HG03378 (cell line): Measurements from ENCODE around the gene FLG.
"Not testable (repeated sequence)": the region's sequence is repeated elsewhere in the genome, so short reads cannot be mapped to it uniquely, and the experiment has no call there.

Experiments used
- ATAC-seq: cut with Tn5 transposase; IDR thresholded peaks from one replicate; pipeline ENCODE4 v1.9.1; 2021; ENCODE audit warnings: mild to moderate bottlenecking, moderate library complexity; ENCODE audit not compliant: unreplicated experiment

The FLG gene

GRCh38 chr1:152303139-152303872, 21.7 kb downstream of the FLG start:
- ATAC-seq = not testable (repeated sequence)

DNA sequence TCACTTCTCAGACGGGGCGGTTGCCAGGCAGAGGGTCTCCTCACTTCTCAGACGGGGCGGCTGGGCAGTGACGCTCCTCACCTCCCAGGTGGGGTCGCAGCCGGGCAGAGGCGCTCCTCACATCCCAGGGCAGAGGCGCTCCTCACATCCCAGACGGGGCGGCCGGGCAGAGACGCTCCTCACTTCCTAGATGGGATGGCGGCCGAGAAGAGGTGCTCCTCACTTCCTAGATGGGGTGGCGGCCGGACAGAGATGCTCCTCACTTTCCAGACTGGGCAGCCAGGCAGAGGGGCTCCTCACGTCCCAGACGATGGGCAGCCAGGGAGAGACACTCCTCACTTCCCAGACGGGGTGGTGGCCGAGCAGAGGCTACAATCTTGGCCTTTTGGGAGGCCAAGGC, 68.6 kb downstream of the FLG start:
- not testable (repeated sequence) for ATAC-seq
